GM21423 (cell line): ENCODE data around the gene HEPACAM.

Source experiments
- ATAC-seq: cut with Tn5 transposase; IDR thresholded peaks from one replicate; pipeline ENCODE4 v1.9.1; 2021; ENCODE audit warnings: mild to moderate bottlenecking, moderate library complexity; ENCODE audit not compliant: unreplicated experiment

The HEPACAM gene

GRCh38 chr11:124902616-124903015, 33.2 kb downstream of the HEPACAM start:
- ATAC-seq: no peak

- ATAC-seq: no peak
These were observed 35.4 kb downstream of the HEPACAM start for GRCh38 chr11:124900464-124900863.

- no peak for ATAC-seq
These were observed 36.3 kb downstream of the HEPACAM start for GRCh38 chr11:124899383-124900145.

- no peak for ATAC-seq
These were observed 37.1 kb downstream of the HEPACAM start for GRCh38 chr11:124898711-124899110.

GRCh38 chr11:124898263-124898680, 37.6 kb downstream of the HEPACAM start:
- no peak for ATAC-seq

- no peak for ATAC-seq
These were observed 38.1 kb downstream of the HEPACAM start, which contains the start of gene ROBO4 for GRCh38 chr11:124897674-124898262. TSS of gene ROBO4 (minus strand) at chr11:124897865. CDS start at chr11:124897795, 70 bp downstream.

- ATAC-seq: no peak
These were observed 38.9 kb downstream of the HEPACAM start for GRCh38 chr11:124896821-124897391.

- ATAC-seq: no peak
These were observed 39.6 kb downstream of the HEPACAM start for GRCh38 chr11:124896071-124896750.

GRCh38 chr11:124895471-124895971, 40.3 kb downstream of the HEPACAM start:
- no peak for ATAC-seq

GRCh38 chr11:124894606-124895430, 41.0 kb downstream of the HEPACAM start:
- no peak for ATAC-seq

GRCh38 chr11:124893781-124894401, 42.0 kb downstream of the HEPACAM start:
- no peak for ATAC-seq

GRCh38 chr11:124892750-124893454, 42.9 kb downstream of the HEPACAM start:
- no peak for ATAC-seq

- ATAC-seq: no peak
These were observed 43.7 kb downstream of the HEPACAM start for GRCh38 chr11:124892146-124892545.

- ATAC-seq: no peak
These were observed 44.4 kb downstream of the HEPACAM start for GRCh38 chr11:124891373-124891861.

GRCh38 chr11:124890683-124891372, 45.0 kb downstream of the HEPACAM start:
- no peak for ATAC-seq

- ATAC-seq: no peak
These were observed 45.7 kb downstream of the HEPACAM start for GRCh38 chr11:124890151-124890550.

- ATAC-seq: no peak
These were observed 46.4 kb downstream of the HEPACAM start for GRCh38 chr11:124889191-124890091.

- ATAC-seq: no peak
These were observed 48.2 kb downstream of the HEPACAM start for GRCh38 chr11:124887667-124888013.
